VCaP (cell line): Measurements from ENCODE around the gene FNDC3B.
A peak's percentile ranks its signal among the peaks of the same experiment; 100 is the strongest.

Experiments used
- H3K27ac ChIP-seq: fragments of 450-650 bp; 2 replicates; pipeline ENCODE4 v1.5.1; 2017
- CTCF ChIP-seq: fragments of 450-650 bp; conservative IDR thresholded peaks from 2 replicates; pipeline ENCODE4 v1.5.1; 2017; ENCODE audit warnings: mild to moderate bottlenecking, moderate library complexity

The FNDC3B gene

GRCh38 chr3:172303181-172303580 is 263.8 kb downstream of the FNDC3B start:
- H3K27ac ChIP-seq, result no peak overlapping the region
- no peak for TF ChIP-seq CTCF

GRCh38 chr3:172303941-172304558 is 264.7 kb downstream of the FNDC3B start:
- H3K27ac ChIP-seq, result no peak overlapping the region
- TF ChIP-seq CTCF, result peak; percentile 19; the same call in 1 of the 2 replicates

GRCh38 chr3:172305552-172305951 is 266.2 kb downstream of the FNDC3B start:
- no peak for TF ChIP-seq CTCF
- H3K27ac ChIP-seq, result no peak overlapping the region

- H3K27ac ChIP-seq, result no peak overlapping the region
- TF ChIP-seq CTCF, result no peak
Observed at GRCh38 chr3:172305974-172306373, 266.6 kb downstream of the FNDC3B start.

- no peak for TF ChIP-seq CTCF
- no peak overlapping the region for H3K27ac ChIP-seq
Observed at GRCh38 chr3:172307141-172307560, 267.8 kb downstream of the FNDC3B start.

- H3K27ac ChIP-seq, result no peak overlapping the region; the same call in 1 of the 2 replicates
- no peak for TF ChIP-seq CTCF
Observed at GRCh38 chr3:172309059-172309458, 269.7 kb downstream of the FNDC3B start.

GRCh38 chr3:172309741-172310427 is 270.5 kb downstream of the FNDC3B start:
- no peak for TF ChIP-seq CTCF
- H3K27ac ChIP-seq, result no peak overlapping the region
